ENCODE data around the gene ERICH4.

ERICH4 gene

DNA sequence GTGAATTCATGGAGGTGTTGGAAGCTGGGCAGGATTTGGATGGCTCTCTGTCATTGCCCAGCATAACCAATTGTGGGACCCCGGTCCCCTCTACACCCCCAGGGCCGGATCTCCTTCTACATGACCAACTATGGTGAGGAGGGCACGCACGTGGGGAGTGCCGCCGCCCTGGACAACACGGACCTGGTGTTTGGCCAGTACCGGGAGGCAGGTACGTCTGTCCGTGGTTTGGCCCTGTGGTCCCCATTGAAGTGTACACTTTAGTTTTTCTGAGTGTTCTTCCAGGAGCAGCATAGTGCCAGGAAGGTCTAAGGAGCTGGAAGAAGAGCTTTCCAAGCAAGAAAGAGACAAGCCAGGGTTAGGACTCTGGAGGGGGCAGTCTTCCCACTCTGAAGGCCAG lies 29.0 kb upstream of the ERICH4 start:
- no peak for DNase-seq (ENCODE audit: low read depth in 2 of 3, low spot score in 1 of 3)

DNA sequence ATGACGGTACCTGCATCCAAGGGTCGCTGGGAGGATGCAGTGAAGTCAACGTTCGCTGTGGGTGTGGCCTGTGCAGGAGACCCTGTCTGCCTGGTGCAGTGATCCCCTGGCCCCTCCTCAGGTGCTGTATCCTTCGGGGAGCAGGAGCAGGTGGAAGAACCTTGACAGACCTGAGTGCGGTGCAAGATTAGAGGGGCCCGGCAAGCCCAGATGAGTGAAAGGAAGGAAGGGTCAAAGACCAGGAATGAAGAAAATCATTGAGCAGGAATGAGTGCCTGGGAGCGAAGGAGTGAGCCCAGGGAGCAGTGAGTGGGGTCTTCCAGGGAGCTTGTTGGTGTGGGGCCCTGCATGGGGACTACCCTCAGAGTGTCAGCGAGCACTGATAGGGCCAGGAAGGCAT lies 28.5 kb upstream of the ERICH4 start:
- no peak for DNase-seq (ENCODE audit: low read depth in 2 of 3, low spot score in 1 of 3)

DNA sequence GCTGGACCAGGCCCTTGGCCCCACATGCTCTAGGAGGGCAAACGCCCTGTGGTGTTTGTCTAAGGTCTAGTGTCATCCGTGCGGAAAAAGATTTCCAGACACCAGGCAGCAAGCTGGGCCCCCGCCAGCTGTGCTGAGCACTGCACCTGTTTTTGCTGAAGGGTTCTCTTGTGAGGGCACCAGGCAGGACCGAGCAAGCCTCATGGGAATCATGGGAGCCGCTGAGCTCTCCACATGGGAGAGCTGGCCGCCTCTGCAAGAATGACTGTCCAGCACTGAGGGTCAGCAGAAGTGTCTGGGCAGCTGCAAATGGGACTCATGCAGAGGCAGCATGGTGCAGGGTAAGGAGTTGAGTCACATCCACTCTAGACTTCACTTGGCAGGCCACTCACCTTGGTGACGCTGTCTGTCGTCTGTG lies 27.8 kb upstream of the ERICH4 start:
- no peak for DNase-seq (ENCODE audit: low read depth in 2 of 3, low spot score in 1 of 3)

DNA sequence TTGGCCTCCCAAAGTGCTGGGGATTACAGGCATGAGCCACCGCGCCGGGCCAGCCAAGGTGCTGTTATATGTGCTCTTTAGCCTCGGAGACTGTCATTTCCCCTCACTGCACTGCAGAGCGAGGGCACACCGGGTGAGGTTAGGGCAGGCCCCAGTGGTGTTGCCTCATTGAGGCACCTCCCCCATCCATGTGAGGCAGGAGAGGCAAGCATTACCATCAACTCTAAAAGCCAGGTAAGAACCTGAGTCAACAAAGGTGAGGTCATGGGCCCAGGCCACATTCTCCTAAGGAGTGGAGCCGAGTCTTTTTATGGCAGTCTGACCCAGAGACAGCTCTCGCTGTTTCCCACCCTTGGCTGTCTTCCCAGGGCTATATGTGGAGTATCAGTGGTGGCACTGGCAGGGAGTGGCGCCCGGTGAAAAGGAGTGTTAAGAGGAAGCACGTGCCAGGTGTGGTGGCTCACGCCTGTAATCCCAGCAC lies 26.7 kb upstream of the ERICH4 start:
- DNase-seq (ENCODE audit: low read depth in 2 of 3, low spot score in 1 of 3): no peak

DNA sequence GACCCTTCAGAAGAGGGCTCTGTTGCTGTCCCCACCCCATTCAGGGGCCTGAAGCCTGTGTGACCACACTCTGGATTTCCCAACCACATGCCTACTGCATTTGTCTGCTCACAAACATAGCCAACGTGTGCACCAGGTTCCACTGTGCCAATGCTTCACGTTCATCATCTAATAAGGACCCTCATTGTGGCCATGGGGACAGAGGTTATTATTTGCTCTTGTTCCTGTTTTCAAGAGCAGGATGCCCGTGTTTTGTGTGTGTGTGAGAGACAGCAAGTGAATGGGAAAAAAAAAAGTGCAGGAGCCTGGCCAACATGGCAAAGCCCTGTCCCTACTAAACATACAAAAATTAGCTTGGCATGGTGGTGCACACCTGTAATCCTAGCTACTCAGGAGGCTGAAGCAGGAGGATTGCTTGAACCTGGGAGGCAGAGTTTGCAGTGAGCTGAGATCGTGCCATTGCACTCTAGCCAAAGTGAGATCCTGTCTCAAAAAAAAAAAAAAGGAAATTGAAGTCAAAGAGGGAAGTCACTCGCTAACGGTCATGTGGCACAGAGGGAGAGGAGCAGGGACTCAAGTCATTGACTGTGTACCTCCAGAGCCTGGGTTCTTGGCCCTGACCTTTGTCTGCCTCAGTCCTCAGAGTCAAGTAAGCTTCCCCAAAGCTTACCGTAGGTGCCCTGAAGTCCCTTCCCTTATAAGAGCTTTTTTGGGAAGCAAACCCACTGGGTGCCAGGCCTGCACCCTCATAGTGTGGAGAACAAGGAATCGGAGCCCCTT lies 22.7 kb upstream of the ERICH4 start:
- DNase-seq (ENCODE audit: low read depth in 2 of 3, low spot score in 1 of 3): no peak

DNA sequence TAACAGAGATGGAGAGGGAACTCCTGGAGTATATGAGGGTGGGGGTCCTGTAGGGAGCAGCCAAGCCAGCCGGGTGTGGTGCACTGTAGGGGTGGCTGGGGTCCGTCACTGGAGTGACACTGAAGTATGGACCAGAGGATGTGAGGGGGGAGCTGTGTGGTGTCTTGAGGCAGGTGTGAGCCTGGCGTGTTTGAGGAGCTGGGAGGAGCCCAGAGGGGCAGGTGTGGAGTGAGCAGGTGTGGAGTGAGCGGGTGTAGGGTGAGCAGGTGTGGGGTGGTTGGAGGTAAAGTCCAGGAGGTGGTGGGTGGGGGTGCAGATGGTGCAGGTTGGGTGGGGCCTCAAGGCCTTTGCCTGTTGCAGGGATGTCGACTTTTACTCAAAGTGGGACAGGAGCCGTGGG lies 21.6 kb upstream of the ERICH4 start:
- no peak for DNase-seq (ENCODE audit: low read depth in 2 of 3, low spot score in 1 of 3)

DNA sequence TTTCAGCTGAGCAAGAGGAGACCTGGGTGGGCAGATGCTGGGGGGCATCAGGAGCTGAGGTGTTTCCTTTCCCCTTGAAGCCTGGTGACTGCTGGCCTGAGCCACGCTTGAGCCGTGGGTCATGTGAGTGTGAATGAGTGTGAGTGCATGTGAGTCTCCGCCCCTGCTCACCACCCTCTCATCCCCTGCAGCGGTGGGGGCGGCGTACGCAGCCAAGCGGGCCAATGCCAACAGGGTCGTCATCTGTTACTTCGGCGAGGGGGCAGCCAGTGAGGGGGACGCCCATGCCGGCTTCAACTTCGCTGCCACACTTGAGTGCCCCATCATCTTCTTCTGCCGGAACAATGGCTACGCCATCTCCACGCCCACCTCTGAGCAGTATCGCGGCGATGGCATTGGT lies 21.0 kb upstream of the ERICH4 start:
- DNase-seq (ENCODE audit: low read depth in 2 of 3, low spot score in 1 of 3): no peak

DNA sequence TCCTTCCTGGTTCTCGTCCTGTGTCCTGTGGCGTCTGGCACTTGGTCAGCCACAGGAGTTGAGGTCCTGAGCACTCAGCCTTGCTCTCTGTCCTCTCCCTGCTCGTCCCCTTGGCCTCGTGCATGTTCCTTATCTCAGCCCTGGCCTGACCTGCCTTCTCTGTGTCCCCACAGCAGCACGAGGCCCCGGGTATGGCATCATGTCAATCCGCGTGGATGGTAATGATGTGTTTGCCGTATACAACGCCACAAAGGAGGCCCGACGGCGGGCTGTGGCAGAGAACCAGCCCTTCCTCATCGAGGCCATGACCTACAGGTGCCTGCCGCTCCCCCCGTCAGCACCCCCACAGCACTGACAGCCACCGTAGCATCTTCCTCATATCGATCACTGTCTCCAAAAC lies 20.5 kb upstream of the ERICH4 start:
- DNase-seq (ENCODE audit: low read depth in 2 of 3, low spot score in 1 of 3): no peak

DNA sequence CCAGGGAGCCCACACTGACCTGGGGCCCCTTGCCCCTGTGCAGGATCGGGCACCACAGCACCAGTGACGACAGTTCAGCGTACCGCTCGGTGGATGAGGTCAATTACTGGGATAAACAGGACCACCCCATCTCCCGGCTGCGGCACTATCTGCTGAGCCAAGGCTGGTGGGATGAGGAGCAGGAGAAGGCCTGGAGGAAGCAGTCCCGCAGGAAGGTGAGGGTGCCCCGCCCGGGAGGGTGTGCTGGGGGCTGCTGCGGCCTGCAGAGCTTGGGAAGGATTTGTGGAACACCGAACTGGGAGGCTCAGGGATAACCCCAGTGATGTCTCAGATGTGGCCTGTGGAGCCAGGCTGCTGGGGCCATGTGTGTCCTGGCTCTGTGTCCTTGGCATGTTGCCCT lies 20.0 kb upstream of the ERICH4 start:
- DNase-seq (ENCODE audit: low read depth in 2 of 3, low spot score in 1 of 3): no peak

DNA sequence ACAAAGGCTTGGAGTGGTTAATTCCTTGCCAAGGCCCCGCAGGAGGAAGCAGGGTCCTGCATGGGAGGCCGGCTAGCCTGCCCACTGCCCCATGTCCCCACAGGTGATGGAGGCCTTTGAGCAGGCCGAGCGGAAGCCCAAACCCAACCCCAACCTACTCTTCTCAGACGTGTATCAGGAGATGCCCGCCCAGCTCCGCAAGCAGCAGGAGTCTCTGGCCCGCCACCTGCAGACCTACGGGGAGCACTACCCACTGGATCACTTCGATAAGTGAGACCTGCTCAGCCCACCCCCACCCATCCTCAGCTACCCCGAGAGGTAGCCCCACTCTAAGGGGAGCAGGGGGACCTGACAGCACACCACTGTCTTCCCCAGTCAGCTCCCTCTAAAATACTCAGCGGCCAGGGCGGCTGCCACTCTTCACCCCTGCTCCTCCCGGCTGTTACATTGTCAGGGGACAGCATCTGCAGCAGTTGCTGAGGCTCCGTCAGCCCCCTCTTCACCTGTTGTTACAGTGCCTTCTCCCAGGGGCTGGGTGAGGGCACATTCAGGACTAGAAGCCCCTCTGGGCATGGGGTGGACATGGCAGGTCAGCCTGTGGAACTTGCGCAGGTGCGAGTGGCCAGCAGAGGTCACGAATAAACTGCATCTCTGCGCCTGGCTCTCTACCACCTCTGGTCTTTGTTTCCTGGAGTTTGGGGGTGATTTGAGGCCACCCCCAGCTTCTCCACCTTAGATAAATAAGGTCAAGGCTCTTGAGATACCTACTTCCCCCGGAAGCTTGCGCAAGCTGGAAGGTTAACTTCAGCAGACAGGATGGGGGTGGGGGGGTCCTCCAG lies 18.4 kb upstream of the ERICH4 start:
- no peak for DNase-seq (ENCODE audit: low read depth in 2 of 3, low spot score in 1 of 3)

DNA sequence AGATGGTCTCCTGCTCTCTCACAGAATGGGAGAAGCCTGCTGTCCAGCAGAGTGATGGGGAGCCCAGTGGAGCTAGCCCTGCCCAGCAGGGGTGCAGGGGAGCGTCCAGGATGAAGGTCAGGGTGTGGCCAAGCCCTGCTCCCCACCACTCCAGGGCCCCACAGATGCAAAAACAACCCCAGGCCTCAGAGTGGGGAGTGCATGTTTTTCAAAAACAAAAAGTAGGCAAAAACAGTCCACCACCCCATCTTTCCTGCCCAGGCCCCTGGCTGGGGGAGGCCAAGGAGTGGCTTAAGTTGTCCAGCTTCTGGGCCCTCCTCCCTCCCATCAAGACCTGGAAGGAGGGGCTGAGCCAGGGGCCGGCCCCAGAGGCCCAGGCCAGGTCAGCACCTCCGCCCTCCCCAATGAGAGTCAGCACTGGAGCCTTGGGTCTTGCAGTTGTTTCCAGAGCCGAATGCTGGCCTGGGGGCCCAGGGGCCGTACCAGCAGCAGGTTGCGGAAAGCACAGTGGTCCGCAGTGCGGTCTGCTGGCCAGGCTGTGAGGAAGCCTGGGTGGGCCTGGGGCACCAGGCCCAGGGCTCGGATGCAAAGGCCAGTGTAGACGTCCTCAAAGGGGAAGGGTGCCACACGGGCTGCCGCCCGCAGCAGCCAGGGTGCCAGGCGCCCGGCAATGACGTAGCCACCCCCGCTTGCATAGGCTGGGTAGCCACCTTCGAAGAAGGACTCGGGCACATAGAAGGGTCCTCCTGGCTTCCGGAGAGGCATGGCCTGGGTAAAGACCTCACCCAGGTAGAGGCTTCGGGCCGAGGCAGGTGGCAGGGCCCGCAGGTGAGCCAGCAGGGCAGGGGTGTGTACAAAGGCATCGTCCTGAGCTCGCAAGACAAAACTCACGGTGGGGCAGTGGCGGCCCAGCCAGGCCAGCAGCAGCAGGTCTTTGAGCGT lies 17.5 kb upstream of the ERICH4 start:
- DNase-seq (ENCODE audit: low read depth in 2 of 3, low spot score in 1 of 3): no peak

DNA sequence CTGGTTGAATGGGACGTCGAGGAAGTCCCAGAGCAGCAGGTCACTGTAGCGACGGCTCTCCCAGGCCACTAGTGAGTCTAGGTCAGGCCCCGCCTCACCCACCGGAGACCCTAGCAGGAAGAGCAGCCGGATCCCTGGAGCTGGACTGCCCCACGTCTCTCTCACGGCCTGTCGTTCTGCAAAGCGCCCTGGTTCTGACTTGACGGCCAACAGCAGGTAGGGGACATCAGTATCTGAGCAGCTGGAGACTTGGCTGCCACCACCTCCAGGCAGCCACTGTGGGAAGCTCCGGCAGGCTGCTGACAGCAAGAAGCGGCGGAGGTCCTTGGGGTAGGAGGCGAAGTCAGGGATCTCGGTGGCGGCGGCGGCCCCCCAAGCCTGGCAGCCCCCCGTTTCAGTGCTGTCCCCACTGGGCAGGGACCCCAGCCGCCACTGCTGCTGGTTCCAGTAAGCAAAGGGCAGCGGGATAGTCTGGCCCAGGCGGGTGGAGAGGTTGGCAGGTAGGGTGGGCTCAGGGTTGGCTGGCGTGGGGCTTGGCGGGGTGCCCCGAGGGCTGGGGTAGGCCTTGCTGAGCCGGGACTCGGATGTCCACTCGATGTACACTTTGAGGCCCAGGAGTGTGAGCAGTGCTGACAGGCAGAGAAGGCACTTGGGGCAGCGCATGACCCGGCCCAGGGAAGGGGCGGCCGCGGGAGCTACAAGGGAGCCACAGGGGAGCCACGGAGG lies 16.7 kb upstream of the ERICH4 start:
- no peak for DNase-seq (ENCODE audit: low read depth in 2 of 3, low spot score in 1 of 3)

DNA sequence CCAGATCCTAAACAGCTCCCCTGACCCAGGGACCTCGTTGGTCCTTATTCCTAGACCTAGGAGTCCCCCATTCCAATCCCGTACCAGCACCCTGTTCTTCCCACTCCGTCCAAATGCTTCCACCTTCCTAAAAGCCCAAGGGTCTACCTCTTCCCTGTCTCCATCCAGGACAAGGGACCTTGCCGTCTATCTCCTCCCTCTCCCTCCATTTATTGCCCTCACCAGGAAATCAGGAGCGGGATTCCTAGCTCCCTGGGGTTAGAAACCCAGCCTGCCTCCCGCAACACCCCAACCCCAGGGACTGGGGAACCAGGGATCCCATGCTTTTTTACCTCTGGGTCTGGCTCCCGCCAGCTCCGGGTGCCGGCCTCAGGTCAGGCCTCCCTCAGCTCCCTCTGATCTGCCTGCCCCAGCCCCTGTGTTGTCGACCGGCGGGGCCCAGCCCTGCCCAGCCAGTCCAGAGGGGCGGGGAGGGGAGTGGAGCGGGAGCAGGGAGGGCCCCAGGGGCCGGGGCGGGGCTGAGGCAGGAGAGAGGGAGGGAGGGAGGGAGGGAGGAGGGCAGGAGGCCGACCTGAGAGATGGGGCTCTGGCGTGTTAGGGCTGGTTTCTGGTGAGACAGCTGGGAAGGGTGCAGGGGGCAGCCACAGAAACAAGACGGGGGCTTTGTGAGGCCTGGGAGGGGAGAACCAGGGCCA lies 15.9 kb upstream of the ERICH4 start, which contains the start of gene B3GNT8:
Gene B3GNT8, minus strand, starts transcription at position 423 of the 695 bp plus-strand sequence. CDS start 596 bp downstream, outside the sequence.
- peak in 1 of 3 donors; percentile 43 for DNase-seq (ENCODE audit: low read depth in 2 of 3, low spot score in 1 of 3)

DNA sequence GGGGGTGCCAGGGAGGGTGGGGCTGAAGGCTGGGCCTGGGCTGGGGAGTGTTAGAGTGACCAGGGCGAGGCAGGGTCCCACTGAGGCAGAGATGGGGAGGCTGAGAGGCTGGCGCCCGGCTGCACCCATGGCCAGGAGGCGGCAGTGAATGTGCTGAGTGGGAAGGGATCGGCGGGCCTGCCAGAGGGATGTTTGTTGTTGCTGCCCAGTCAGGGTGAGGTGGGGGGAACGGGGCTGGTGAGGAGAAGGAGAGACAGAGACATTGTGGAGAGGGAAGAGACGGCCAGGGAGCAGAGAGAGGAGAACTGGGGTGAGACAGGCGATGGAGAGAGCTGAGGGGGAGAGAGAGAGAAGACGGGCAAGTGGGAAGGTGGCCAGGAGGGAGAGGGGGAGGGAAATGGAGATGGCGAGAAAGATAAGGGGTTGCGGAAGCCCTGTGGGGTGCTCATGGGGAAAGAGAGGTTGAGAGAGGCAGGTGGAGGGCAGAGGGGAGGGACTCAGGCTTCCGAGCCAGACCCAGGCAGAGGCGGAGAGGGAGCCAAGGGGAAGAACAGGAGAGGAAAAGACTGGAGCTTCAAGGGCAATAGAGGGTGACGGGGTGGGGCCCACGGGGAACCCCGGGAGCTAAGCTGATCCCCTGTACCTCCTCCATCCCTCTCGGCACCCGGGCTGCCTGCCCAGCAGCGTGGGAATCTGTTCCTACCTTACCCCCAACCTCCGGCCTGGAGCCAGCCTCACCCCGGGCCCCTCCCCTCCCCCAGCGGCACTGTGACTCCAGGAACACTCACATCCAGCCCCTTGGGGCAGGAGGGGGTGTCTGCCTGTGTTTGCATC lies 15.1 kb upstream of the ERICH4 start:
- peak in 1 of 3 donors; percentile 5 for DNase-seq (ENCODE audit: low read depth in 2 of 3, low spot score in 1 of 3)

DNA sequence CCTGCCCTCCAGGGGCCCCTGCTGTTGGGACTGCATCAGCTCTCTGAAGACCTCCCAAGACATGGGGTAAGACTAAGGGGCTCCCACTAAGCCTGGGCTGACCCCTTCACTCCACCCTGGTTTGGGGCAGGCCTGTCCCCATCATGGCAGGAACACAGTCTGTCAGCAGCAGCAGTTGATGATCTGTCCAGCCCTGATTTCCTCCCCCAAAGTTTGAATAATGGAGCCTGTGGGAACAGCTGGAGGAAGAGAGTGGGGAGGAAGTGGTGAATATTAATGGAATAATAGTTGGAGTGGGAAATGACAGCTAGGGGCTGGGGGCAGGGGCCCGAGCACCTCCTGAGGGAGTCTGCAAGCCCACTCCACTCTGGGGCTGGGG lies 14.5 kb upstream of the ERICH4 start:
- DNase-seq (ENCODE audit: low read depth in 2 of 3, low spot score in 1 of 3): no peak

DNA sequence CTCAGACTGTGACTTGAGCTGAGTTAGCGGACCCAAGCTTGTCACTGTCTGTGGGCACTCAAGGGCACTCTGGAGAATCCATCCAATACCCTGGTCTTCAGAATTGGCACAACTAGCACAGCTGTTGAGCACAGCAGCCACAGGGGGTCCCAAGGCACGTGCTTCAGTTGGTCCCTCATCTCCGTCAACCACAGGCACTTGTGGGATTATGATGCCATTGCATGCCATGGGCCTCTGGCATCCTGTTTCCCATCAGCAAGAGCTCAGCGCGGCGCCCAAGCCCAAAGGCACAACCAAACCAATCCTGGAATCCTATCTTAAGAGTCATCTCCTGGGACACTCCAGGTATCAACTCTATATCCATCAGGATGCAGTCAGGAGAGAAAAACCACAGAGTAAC lies 12.0 kb upstream of the ERICH4 start:
- no peak for DNase-seq (ENCODE audit: low read depth in 2 of 3, low spot score in 1 of 3)

DNA sequence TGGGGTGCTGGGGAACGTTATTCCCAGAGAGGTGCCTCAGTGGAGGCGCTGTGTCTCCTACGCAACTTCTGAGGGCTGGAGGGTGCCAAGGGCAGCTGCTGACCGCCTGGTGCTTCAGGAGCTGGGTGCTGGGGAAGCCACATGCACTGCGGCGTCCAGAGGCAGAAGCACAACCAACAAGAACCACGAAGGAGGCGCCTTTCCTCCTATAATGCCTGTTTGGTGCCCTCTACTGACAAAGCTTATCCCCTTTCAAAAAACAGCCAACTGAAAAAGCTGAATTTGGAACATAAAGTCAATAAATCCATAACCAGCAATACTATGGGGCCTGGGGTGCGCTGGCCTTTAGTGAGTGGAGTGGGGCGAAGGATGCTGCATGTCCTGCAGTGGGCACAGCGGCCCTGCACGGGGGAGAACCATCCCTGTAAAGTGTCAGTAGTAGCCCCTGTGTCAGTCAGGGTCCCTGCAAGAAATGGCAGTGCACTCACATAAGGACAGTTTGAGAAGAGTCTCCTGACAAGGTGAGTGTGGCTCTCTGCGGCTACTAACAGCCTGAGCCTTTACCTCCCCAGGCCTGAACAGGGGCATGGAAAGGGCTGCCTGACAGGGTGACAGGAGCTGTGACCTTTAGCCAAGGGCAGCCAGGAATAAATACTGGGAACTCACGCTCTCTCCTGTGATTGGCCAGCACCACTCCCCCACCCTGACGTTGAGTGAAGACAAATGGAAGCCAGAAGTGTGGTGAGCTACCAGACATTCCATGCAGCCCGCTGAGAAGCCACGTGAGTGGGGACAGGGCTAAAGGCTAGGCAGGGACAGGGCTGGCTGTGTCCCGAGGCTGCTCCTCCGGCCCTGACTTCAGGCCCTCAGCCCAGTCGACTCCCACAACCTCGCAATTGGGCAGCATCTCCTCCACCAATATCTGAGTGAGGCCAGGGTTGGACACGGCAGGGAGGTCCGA lies 11.2 kb upstream of the ERICH4 start:
- DNase-seq (ENCODE audit: low read depth in 2 of 3, low spot score in 1 of 3): no peak

DNA sequence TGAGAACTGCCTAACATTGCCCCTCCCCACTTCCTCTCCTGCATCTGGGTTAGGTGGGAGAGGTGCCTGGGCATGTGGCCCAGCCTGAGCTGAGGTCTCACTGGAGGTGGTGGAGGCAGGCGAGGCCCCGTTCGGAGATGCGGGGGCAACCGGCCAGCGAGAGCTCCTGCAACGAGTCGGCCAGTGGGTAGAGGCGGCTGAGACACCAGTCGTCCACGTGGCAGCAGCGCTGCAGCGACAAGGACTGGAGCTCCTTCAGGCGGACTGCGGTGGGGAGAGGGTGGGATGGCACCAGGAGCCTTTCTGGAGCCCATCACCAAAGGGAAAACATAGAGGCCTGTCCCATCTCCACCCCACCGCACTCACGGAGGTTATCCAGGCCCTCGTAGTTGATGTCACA lies 9.8 kb upstream of the ERICH4 start:
- no peak for DNase-seq (ENCODE audit: low read depth in 2 of 3, low spot score in 1 of 3)
